HCT116 (cell line): ENCODE data around the gene NSUN2. TPM values are rescaled to one million over a fixed set of nuclear protein-coding genes. Genes with fewer than 3 reads are reported as not detected.

Experiments used
- ATAC-seq: fragments of 200-7000 bp; cut with Tn5 transposase; 2 replicates; pipeline ENCODE4 v1.9.1; 2020; ENCODE audit warnings: mild to moderate bottlenecking, moderate library complexity
- BruUV-seq: library from RNA; stranded (reverse); fragments of 400-500 nt; replicated peaks from 2 replicates; lab custom pipeline; 2021; lab: Mats Ljungman, UMichigan
- CTCF ChIA-PET: fragments of 300-600 bp; sonication (Branson Sonifier 250); formaldehyde crosslinking; loops from one replicate; lab custom pipeline; 2021; ENCODE audit warnings: antibody characterized with exemption; lab: Charles Lee
- POLR2A ChIA-PET: fragments of 300-600, 350-600 bp; sonication (Branson Sonifier 250); formaldehyde crosslinking; loops from one replicate; lab custom pipeline; 2021; ENCODE audit warnings: antibody characterized with exemption; lab: Charles Lee
- RAD21 ChIA-PET, 2 experiments: fragments of 300-600 bp; sonication (Branson Sonifier 250); formaldehyde crosslinking; loops; one replicate each; lab custom pipeline; 2023; ENCODE audit warnings: low total read pairs in 2 of 2; ENCODE audit not compliant: uncharacterized antibody in 2 of 2, unreplicated experiment in 2 of 2, low non-redundant PET in 1 of 2; lab: Charles Lee
- DNase-seq: peaks from one replicate; pipeline ENCODE4 v3.0.0-alpha.2; 2010; ENCODE audit warnings: low read depth, low spot score
- H2AFZ ChIP-seq: fragments of 200-600 bp; shearing (Covaris generic), sonication (generic); 2 replicates; pipeline ENCODE4 v1.6.1; 2017; ENCODE audit warnings: low read depth, mixed run types, mixed read lengths, antibody characterized with exemption, low read length; ENCODE audit not compliant: poor library complexity, severe bottlenecking
- H3K27ac ChIP-seq: 2 replicates; pipeline ENCODE4 v1.5.1; 2012; ENCODE audit warnings: low read depth, low read length
- H3K27me3 ChIP-seq: fragments of 200-600 bp; sonication (generic); 2 replicates; pipeline ENCODE4 v1.6.1; 2016; ENCODE audit warnings: mixed run types, low read length, mixed read lengths; ENCODE audit not compliant: insufficient read depth
- H3K36me3 ChIP-seq, 2 experiments: fragments of 200-500 bp in 1 of 2; fragments of 200-600 bp in 1 of 2; sonication (Bioruptor generic) in 1 of 2; sonication (generic) in 1 of 2; 2 replicates each; pipeline versions ENCODE4 v1.5.1 to v1.6.1; 2014 to 2016; ENCODE audit warnings: low read length in 2 of 2, inconsistent platforms in 1 of 2, mixed read lengths in 1 of 2, mixed run types in 1 of 2; ENCODE audit not compliant: insufficient read depth in 2 of 2, control insufficient read depth in 1 of 2
- H3K4me1 ChIP-seq, 2 experiments: fragments of 200-600 bp in 1 of 2; sonication (generic) in 1 of 2; 2 replicates each; pipeline versions ENCODE4 v1.5.1 to v1.6.1; 2012 to 2017; ENCODE audit warnings: low read length in 2 of 2, inconsistent platforms in 1 of 2, mild to moderate bottlenecking in 1 of 2, mixed read lengths in 1 of 2, mixed run types in 1 of 2, moderate library complexity in 1 of 2; ENCODE audit not compliant: insufficient read depth in 2 of 2, control insufficient read depth in 1 of 2
- H3K4me2 ChIP-seq: fragments of 200-600 bp; sonication (generic); 2 replicates; pipeline ENCODE4 v1.6.1; 2017; ENCODE audit warnings: mixed run types, low read length, mixed read lengths
- H3K4me3 ChIP-seq, 2 experiments: fragments of 200-600 bp in 1 of 2; sonication (generic) in 1 of 2; replicated peaks in 1 of 2; 2 replicates each; pipeline ENCODE4 v1.5.1; 2011 to 2016; ENCODE audit warnings: low read length in 2 of 2, control low read depth in 1 of 2, low read depth in 1 of 2, mild to moderate bottlenecking in 1 of 2, mixed read lengths in 1 of 2, mixed run types in 1 of 2
- H3K79me2 ChIP-seq: fragments of 200-600 bp; sonication (generic); 2 replicates; pipeline ENCODE4 v1.6.1; 2017; ENCODE audit warnings: mild to moderate bottlenecking, mixed run types, low read length, moderate library complexity, mixed read lengths; ENCODE audit not compliant: insufficient read depth
- H3K9ac ChIP-seq: fragments of 200-600 bp; sonication (generic); 2 replicates; pipeline ENCODE4 v1.6.1; 2016; ENCODE audit warnings: low read length, mixed read lengths
- H3K9me2 ChIP-seq: fragments of 200-600 bp; sonication (generic), shearing (Covaris generic); 2 replicates; pipeline ENCODE4 v1.6.1; 2017; ENCODE audit warnings: mixed run types, mild to moderate bottlenecking, moderate library complexity; ENCODE audit not compliant: insufficient read depth
- H3K9me3 ChIP-seq, 2 experiments: fragments of 200-500 bp in 1 of 2; fragments of 200-600 bp in 1 of 2; sonication (Bioruptor generic) in 1 of 2; sonication (generic) in 1 of 2; 2 replicates each; pipeline ENCODE4 v1.6.1; 2014 to 2017; ENCODE audit warnings: low read length in 2 of 2, mixed read lengths in 2 of 2, inconsistent platforms in 1 of 2, low read depth in 1 of 2, mild to moderate bottlenecking in 1 of 2, mixed run types in 1 of 2, moderate library complexity in 1 of 2; ENCODE audit not compliant: control insufficient read depth in 1 of 2, insufficient read depth in 1 of 2
- H4K20me1 ChIP-seq: fragments of 200-600 bp; sonication (generic), shearing (Covaris generic); 2 replicates; pipeline ENCODE4 v1.6.1; 2017; ENCODE audit warnings: mixed run types, mild to moderate bottlenecking, moderate library complexity; ENCODE audit not compliant: insufficient read depth
- ATF3 ChIP-seq: IDR thresholded peaks from 2 replicates; pipeline ENCODE4 v1.6.1; 2012
- CTCF ChIP-seq, 3 experiments: fragments of 200-600 bp in 1 of 3; sonication (generic) in 1 of 3; IDR thresholded peaks in 2 of 3; conservative IDR thresholded peaks in 1 of 3; 2 replicates each; pipeline ENCODE4 v1.5.1; 2012 to 2017; ENCODE audit warnings: low read depth in 2 of 3, low read length in 2 of 3, antibody characterized with exemption in 1 of 3, borderline replicate concordance in 1 of 3, control low read depth in 1 of 3, mild to moderate bottlenecking in 1 of 3, mixed read lengths in 1 of 3, mixed run types in 1 of 3, moderate library complexity in 1 of 3; ENCODE audit not compliant: insufficient read depth in 1 of 3
- EGR1 ChIP-seq: IDR thresholded peaks from 2 replicates; pipeline ENCODE4 v1.6.1; 2012; ENCODE audit warnings: low read depth
- ELF1 ChIP-seq: IDR thresholded peaks from 2 replicates; pipeline ENCODE4 v1.6.1; 2012; ENCODE audit warnings: low read depth, borderline replicate concordance
- RAD21 ChIP-seq: IDR thresholded peaks from 2 replicates; pipeline ENCODE4 v1.6.1; 2012; ENCODE audit warnings: low read depth, mild to moderate bottlenecking
- REST ChIP-seq: IDR thresholded peaks from 2 replicates; pipeline ENCODE4 v1.6.1; 2012; ENCODE audit warnings: low read depth
- SIN3A ChIP-seq: IDR thresholded peaks from 2 replicates; pipeline ENCODE4 v1.6.1; 2012; ENCODE audit warnings: low read depth
- TCF7L2 ChIP-seq: IDR thresholded peaks from 2 replicates; pipeline ENCODE4 v1.7.0; 2011; ENCODE audit warnings: borderline replicate concordance, inconsistent platforms; ENCODE audit not compliant: insufficient read depth, insufficient read length; ENCODE audit errors: extremely low read depth
- YY1 ChIP-seq: IDR thresholded peaks from 2 replicates; pipeline ENCODE4 v1.6.1; 2011; ENCODE audit warnings: low read length, low read depth, moderate library complexity, mild to moderate bottlenecking; ENCODE audit not compliant: insufficient replicate concordance; ENCODE audit errors: extremely low read depth
- ZNF274 ChIP-seq: fragments of 200-500 bp; sonication (Bioruptor generic); IDR thresholded peaks from 2 replicates; pipeline ENCODE4 v1.6.1; 2014; ENCODE audit warnings: mild to moderate bottlenecking, low read depth, low read length, inconsistent platforms
- intact Hi-C: fragments of 100-400 bp; cut with micrococcal nuclease; formaldehyde crosslinking; loops from 2 replicates; pipeline ENCODE4 v1.10.0; 2022
- total RNA-seq: library from RNA; stranded (reverse); gene quantifications from one replicate; pipeline ENCODE4 v1.2.1, GENCODE V29; 2021; ENCODE audit not compliant: unreplicated experiment

Gene NSUN2
- total RNA-seq, 1 experiment from 2014 or later, result 101 TPM

GRCh38 chr5:6576861-6577501 lies 55.9 kb downstream of the NSUN2 start:
- TF ChIP-seq EGR1 (no peak), RAD21 (peak; percentile 65), CTCF (IDR thresholded peaks at IDR 0.05 in 2 of 3, conservative IDR thresholded peaks at IDR 0.05 in 1 of 3; ENCODE audit: borderline replicate concordance in 1 of 3, insufficient read depth in 1 of 3, low read depth in 2 of 3, low read length in 2 of 3) (peak; percentile 26 to 67 (median 57); a peak in 5 of 6 replicates)
- TF ChIP-seq, all 23 proteins: peak for 2
- Histone ChIP-seq H3K79me2 (no peaks in the 10 kb centered on the region), H3K4me1 (no peaks in the 10 kb centered on the region), H3K27me3 (peaks cover 34% of the 10 kb centered on the region; the same call in 1 of the 2 replicates), H3K4me3 (no peak overlapping the region), H3K9ac (no peak overlapping the region), H3K9me2 (no peaks in the 10 kb centered on the region), H3K27ac (no peak overlapping the region), H3K4me2 (no peak overlapping the region), H3K36me3 (no peaks in the 10 kb centered on the region), H3K9me3 (no peaks in the 10 kb centered on the region), H4K20me1 (no peaks in the 10 kb centered on the region), H2AFZ (no peak overlapping the region)
- DNase-seq, result peak; percentile 44
- POLR2A ChIA-PET, result no interaction called here
- intact Hi-C loops, result loop anchor here (1.0 kb wide), 1 partner anchor 1085 kb away; no protein-coding TSS in a partner anchor
- no TSS peak for BruUV-seq
- CTCF ChIA-PET, result interaction anchor here (1.5 kb wide), 1 partner anchor 11 kb away, joined by 3 read pairs; no protein-coding TSS in a partner anchor
- RAD21 ChIA-PET, result no interaction called here
- ATAC-seq, result peak; percentile 82

- H3K9ac ChIP-seq, result no peak overlapping the region
- H3K9me2 ChIP-seq, result no peaks in the 10 kb centered on the region
- intact Hi-C loops, result no loop called here
- ATAC-seq (no peak), DNase-seq (no peak)
- no TSS peak for BruUV-seq
- ChIA-PET CTCF (no interaction called here), RAD21 (no interaction called here), POLR2A (no interaction called here)
- H3K79me2 ChIP-seq, result no peaks in the 10 kb centered on the region
- H3K36me3 ChIP-seq, result no peaks in the 10 kb centered on the region
- H3K4me1 ChIP-seq, result no peaks in the 10 kb centered on the region
- H3K27ac ChIP-seq, result no peak overlapping the region
- TF ChIP-seq SIN3A (no peak), ZNF274 (no peak), ELF1 (no peak), ATF3 (no peak), YY1 (no peak), TCF7L2 (no peak), REST (no peak)
- H3K27me3 ChIP-seq, result peaks cover 19% of the 10 kb centered on the region; the same call in 1 of the 2 replicates
- H2AFZ ChIP-seq, result no peak overlapping the region
- H4K20me1 ChIP-seq, result no peaks in the 10 kb centered on the region
- no peak overlapping the region for H3K4me2 ChIP-seq
- no peak overlapping the region for H3K4me3 ChIP-seq
- H3K9me3 ChIP-seq, result no peaks in the 10 kb centered on the region
Measured at GRCh38 chr5:6574537-6575245, 58.2 kb downstream of the NSUN2 start.
